Vagina (tissue), 2 donors: ENCODE data around the gene LAMC3. TPM values are rescaled to one million over a fixed set of nuclear protein-coding genes. Genes with fewer than 3 reads are reported as not detected.

Experiments
- DNase-seq, 2 donors: peaks; one replicate each; pipeline ENCODE4 v3.0.0-alpha.2; 2017; ENCODE audit errors: extremely low spot score in 2 of 2
- H3K27ac ChIP-seq: fragments of 200-600 bp; sonication (generic); one replicate; pipeline ENCODE4 v1.5.1; 2019
- H3K27me3 ChIP-seq: fragments of 200-600 bp; sonication (generic); one replicate; pipeline ENCODE4 v1.5.1; 2019
- H3K36me3 ChIP-seq, 2 donors: fragments of 200-600 bp; sonication (generic); one replicate each; pipeline ENCODE4 v1.5.1; 2017 to 2019
- H3K4me1 ChIP-seq: fragments of 200-600 bp; sonication (generic); one replicate; pipeline ENCODE4 v1.5.1; 2019
- H3K4me3 ChIP-seq, 2 donors: fragments of 200-600 bp; sonication (generic); 1 replicate in 1 of 2; 2 replicates in 1 of 2; pipeline ENCODE4 v1.5.1; 2016 to 2019
- H3K9me3 ChIP-seq: fragments of 200-600 bp; sonication (generic); one replicate; pipeline ENCODE4 v1.5.1; 2019
- POLR2A ChIP-seq, 2 donors: fragments of 450-650 bp; IDR thresholded peaks; one replicate each; pipeline ENCODE4 v1.6.1; 2017; ENCODE audit warnings: antibody characterized with exemption in 2 of 2, mild to moderate bottlenecking in 2 of 2, moderate library complexity in 2 of 2
- POLR2AphosphoS5 ChIP-seq, 2 donors: sonication (generic); formaldehyde crosslinking; IDR thresholded peaks; one replicate each; pipeline ENCODE4 v1.9.0; 2017; ENCODE audit warnings: antibody characterized with exemption in 2 of 2, mild to moderate bottlenecking in 2 of 2, low read depth in 1 of 2; ENCODE audit not compliant: insufficient read depth in 1 of 2
- intact Hi-C: fragments of 100-400 bp; cut with DNase I; formaldehyde crosslinking; loops from one replicate; pipeline ENCODE4 v1.15.1; 2023
- total RNA-seq: library from RNA; depleted of rRNA; stranded (reverse); fragments of >200 nt; gene quantifications from one replicate; pipeline ENCODE4 v1.2.3, GENCODE V29; 2016
- TF ChIP-seq, protein P1 (sequence below), 3 experiments: fragments of 450-650 bp in 2 of 3; fragments of 200-600 bp in 1 of 3; sonication (generic) in 1 of 3; IDR thresholded peaks; one replicate each; pipeline ENCODE4 v1.5.1; 2017 to 2019; ENCODE audit warnings: antibody characterized with exemption in 3 of 3, mild to moderate bottlenecking in 2 of 3, moderate library complexity in 2 of 3

LAMC3 gene
- total RNA-seq, 1 donor from 2014 or later: 13.3 TPM

GRCh38 chr9:130991778-130992681 lies 16.9 kb upstream of the LAMC3 start:
- H3K4me1 ChIP-seq: no peaks in the 10 kb centered on the region
- no peak overlapping the region for H3K4me3 ChIP-seq
- no peak overlapping the region for H3K27ac ChIP-seq
- no peaks in the 10 kb centered on the region for H3K36me3 ChIP-seq
- H3K27me3 ChIP-seq: no peaks in the 10 kb centered on the region
- DNase-seq: no peak
- intact Hi-C loops: no loop called here
- no peaks in the 10 kb centered on the region for H3K9me3 ChIP-seq
- TF ChIP-seq, protein P1, sequence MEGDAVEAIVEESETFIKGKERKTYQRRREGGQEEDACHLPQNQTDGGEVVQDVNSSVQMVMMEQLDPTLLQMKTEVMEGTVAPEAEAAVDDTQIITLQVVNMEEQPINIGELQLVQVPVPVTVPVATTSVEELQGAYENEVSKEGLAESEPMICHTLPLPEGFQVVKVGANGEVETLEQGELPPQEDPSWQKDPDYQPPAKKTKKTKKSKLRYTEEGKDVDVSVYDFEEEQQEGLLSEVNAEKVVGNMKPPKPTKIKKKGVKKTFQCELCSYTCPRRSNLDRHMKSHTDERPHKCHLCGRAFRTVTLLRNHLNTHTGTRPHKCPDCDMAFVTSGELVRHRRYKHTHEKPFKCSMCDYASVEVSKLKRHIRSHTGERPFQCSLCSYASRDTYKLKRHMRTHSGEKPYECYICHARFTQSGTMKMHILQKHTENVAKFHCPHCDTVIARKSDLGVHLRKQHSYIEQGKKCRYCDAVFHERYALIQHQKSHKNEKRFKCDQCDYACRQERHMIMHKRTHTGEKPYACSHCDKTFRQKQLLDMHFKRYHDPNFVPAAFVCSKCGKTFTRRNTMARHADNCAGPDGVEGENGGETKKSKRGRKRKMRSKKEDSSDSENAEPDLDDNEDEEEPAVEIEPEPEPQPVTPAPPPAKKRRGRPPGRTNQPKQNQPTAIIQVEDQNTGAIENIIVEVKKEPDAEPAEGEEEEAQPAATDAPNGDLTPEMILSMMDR (IDR thresholded peaks at IDR 0.05): no peak
- TF ChIP-seq POLR2A (IDR thresholded peaks at IDR 0.05): no peak
- no peak for TF ChIP-seq POLR2AphosphoS5 (IDR thresholded peaks at IDR 0.05; ENCODE audit: insufficient read depth in 1 of 2, low read depth in 1 of 2)

DNA sequence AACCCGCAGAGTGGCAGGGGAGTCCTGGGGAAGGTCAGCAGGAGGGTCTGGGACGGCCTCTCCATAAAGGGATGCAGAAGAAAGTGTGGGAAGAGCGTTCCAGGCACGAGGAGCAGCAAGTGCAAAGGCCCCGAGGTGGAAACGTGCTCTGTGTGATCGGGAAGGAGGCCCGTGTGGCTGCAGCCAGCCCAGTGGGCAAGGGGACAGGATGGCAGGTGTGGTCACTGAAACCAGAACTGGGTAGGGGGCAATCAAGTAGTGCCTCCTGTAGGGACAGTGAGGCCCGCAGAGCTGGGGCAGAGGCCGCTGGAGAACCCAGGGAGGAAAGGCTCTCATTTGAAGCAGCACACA lies 16.3 kb upstream of the LAMC3 start:
- DNase-seq: no peak
- no peaks in the 10 kb centered on the region for H3K36me3 ChIP-seq
- no peaks in the 10 kb centered on the region for H3K9me3 ChIP-seq
- intact Hi-C loops: no loop called here
- H3K4me3 ChIP-seq: no peak overlapping the region
- H3K27me3 ChIP-seq: no peaks in the 10 kb centered on the region
- no peak overlapping the region for H3K27ac ChIP-seq
- TF ChIP-seq, protein P1 (IDR thresholded peaks at IDR 0.05): no peak
- TF ChIP-seq POLR2AphosphoS5 (IDR thresholded peaks at IDR 0.05; ENCODE audit: insufficient read depth in 1 of 2, low read depth in 1 of 2): no peak
- no peaks in the 10 kb centered on the region for H3K4me1 ChIP-seq

GRCh38 chr9:130993303-130994030 lies 15.5 kb upstream of the LAMC3 start:
- Histone ChIP-seq H3K36me3 (no peaks in the 10 kb centered on the region), H3K27me3 (no peaks in the 10 kb centered on the region), H3K9me3 (no peaks in the 10 kb centered on the region), H3K27ac (no peak overlapping the region), H3K4me3 (no peak overlapping the region), H3K4me1 (no peaks in the 10 kb centered on the region)
- DNase-seq: no peak
- TF ChIP-seq, protein P1 (IDR thresholded peaks at IDR 0.05): no peak
- TF ChIP-seq POLR2A (IDR thresholded peaks at IDR 0.05) (no peak), POLR2AphosphoS5 (IDR thresholded peaks at IDR 0.05; ENCODE audit: insufficient read depth in 1 of 2, low read depth in 1 of 2) (no peak)
- intact Hi-C loops: no loop called here

DNA sequence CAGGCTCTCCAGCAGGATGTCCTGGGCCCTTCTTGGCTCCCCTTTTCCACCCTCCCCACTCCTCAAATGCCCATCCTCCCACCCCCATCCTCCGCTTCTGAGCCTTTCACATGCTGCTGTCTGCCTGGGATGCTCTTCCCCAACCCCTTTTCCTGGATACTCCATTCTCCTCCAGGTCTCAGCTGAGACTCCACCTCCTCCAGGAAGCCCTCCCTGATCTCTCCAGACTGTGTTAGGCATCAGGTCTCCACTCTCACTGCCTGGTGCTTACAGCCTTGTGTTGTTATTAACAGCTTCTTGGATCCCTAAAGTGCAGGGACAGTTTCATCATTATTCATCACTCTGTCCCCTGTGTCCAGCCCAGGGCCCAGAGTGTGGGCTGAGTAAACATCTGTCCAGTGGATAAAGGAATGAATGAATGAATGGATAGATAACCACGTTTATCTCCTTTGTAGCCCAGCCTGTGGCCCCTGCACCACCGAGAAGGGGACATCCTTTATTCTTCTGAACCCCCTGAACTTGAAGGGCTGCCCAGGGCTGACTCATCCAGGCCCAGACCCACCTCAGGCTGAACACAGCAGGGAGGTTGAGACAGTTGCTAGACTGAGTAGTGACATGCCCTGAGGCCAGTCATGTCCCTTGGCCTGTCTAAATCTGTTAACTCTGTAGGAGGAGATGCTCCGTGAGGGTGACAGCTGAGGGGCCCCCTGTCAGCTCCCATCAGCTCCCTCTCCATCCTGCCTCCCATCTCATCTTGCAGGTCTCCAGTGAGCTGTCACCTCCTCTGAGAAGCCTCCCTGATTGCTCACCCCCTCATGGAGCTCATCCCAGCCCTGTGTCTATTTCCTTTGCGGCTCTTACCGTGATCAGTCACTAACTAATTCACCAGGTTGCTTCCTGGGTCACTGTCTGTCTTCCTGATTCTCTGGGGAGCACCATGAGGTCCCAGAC lies 14.6 kb upstream of the LAMC3 start:
- Histone ChIP-seq H3K4me1 (no peaks in the 10 kb centered on the region), H3K36me3 (no peaks in the 10 kb centered on the region), H3K4me3 (no peak overlapping the region), H3K9me3 (no peaks in the 10 kb centered on the region), H3K27me3 (no peaks in the 10 kb centered on the region), H3K27ac (no peak overlapping the region)
- DNase-seq: no peak
- TF ChIP-seq, protein P1 (IDR thresholded peaks at IDR 0.05): no peak
- TF ChIP-seq POLR2A (IDR thresholded peaks at IDR 0.05) (no peak), POLR2AphosphoS5 (IDR thresholded peaks at IDR 0.05; ENCODE audit: insufficient read depth in 1 of 2, low read depth in 1 of 2) (no peak)
- intact Hi-C loops: no loop called here
